ENCODE results near the gene CEBPG. TPM values are rescaled to one million over a fixed set of nuclear protein-coding genes. Genes with fewer than 3 reads are reported as not detected.
A peak's percentile ranks its signal among the peaks of the same experiment; 100 is the strongest.

CEBPG gene
- total RNA-seq, 1 experiment from 2014 or later, result 91.3 TPM

DNA sequence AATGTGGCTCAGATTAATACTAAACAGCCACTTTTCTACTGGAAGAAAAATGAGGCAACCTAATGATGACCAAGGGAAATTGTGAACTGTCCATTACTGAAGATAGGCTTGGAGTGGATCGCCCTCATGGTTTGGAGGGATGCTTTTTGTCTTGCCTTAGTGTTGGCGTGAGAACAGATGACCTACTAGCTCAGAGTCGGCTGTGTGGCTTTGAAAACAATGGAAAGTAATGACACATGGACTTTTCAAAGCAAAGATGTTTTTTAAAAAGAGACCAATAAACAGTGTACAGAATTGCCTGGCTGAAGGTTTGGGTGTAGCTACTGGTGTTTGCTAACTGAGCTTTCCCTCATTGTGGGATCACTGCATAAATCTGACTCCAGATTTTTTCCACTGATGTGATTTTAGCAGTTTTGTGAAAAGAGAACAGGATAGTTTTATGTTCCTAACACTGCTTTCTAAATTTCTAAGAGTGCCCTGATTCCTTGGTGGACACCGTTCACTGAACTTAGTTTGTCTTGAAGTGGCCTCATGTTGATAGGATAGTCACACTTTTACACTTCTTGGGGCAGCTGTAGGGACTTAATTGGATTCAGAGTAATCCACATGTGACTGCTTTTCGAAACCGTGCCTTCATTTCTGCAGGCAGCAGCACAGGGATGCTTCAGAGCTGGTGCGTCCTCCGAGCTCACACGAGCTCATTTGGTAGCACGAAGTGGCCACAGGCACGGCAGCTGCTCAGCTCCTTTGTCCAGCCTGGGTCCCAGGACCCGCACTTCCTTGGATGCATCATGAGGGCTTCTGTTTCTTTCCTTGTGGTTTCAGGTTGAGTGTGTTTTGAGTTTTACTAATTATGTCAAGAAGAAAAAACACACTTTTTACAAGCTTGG, 4.3 kb downstream of the CEBPG start:
- DNase-seq (ENCODE audit: unreplicated experiment), result no peak
- intact Hi-C loops (cut with micrococcal nuclease), result no loop called here
- TF ChIP-seq, protein P1, sequence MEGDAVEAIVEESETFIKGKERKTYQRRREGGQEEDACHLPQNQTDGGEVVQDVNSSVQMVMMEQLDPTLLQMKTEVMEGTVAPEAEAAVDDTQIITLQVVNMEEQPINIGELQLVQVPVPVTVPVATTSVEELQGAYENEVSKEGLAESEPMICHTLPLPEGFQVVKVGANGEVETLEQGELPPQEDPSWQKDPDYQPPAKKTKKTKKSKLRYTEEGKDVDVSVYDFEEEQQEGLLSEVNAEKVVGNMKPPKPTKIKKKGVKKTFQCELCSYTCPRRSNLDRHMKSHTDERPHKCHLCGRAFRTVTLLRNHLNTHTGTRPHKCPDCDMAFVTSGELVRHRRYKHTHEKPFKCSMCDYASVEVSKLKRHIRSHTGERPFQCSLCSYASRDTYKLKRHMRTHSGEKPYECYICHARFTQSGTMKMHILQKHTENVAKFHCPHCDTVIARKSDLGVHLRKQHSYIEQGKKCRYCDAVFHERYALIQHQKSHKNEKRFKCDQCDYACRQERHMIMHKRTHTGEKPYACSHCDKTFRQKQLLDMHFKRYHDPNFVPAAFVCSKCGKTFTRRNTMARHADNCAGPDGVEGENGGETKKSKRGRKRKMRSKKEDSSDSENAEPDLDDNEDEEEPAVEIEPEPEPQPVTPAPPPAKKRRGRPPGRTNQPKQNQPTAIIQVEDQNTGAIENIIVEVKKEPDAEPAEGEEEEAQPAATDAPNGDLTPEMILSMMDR (IDR thresholded peaks at IDR 0.05; ENCODE audit: unreplicated experiment), result no peak
- H3K27me3 Mint-ChIP-seq (ENCODE audit: insufficient read depth, unreplicated experiment), result no peaks in the 10 kb centered on the region
- H3K9me3 Mint-ChIP-seq (ENCODE audit: unreplicated experiment), result no peaks in the 10 kb centered on the region
- CTCF ChIA-PET, result interaction anchor here (0.9 to 2.1 kb wide), 11 partner anchors 8 to 142 kb away, joined by 3 to 10 read pairs (median 5); partner anchors contain the start of gene CEBPA
- POLR2A ChIA-PET, result interaction anchor here (0.6 to 4.5 kb wide), 15 partner anchors 10 to 703 kb away, joined by 3 to 37 read pairs (median 6); partner anchors contain the start of genes ANKRD27 and CEBPA
- peaks cover 45% of the 10 kb centered on the region for H3K36me3 Mint-ChIP-seq (ENCODE audit: insufficient read depth, unreplicated experiment)
- no TSS peak for BruUV-seq (replicated peaks)
- no peak overlapping the region for H3K4me3 Mint-ChIP-seq (ENCODE audit: unreplicated experiment)
- peak overlapping the region; percentile 94 for H3K27ac Mint-ChIP-seq (ENCODE audit: low read depth, unreplicated experiment)
- peaks cover 51% of the 10 kb centered on the region for H3K4me1 Mint-ChIP-seq (ENCODE audit: insufficient read depth, unreplicated experiment)

- ChIA-PET POLR2A (interaction anchor here (0.6 to 4.5 kb wide), 5 partner anchors 30 to 266 kb away, joined by 3 to 37 read pairs (median 4); partner anchors contain the start of gene CEBPA), CTCF (interaction anchor here (0.6 to 3.1 kb wide), 9 partner anchors 16 to 144 kb away, joined by 3 to 11 read pairs (median 5); partner anchors contain the start of gene CEBPA)
- Mint-ChIP-seq H3K4me1 (ENCODE audit: insufficient read depth, unreplicated experiment) (peaks cover 49% of the 10 kb centered on the region), H3K27me3 (ENCODE audit: insufficient read depth, unreplicated experiment) (no peaks in the 10 kb centered on the region), H3K36me3 (ENCODE audit: insufficient read depth, unreplicated experiment) (peaks cover 56% of the 10 kb centered on the region), H3K4me3 (ENCODE audit: unreplicated experiment) (no peak overlapping the region), H3K27ac (ENCODE audit: low read depth, unreplicated experiment) (peak overlapping the region; percentile 23), H3K9me3 (ENCODE audit: unreplicated experiment) (no peaks in the 10 kb centered on the region)
- no peak for DNase-seq (ENCODE audit: unreplicated experiment)
- intact Hi-C loops (cut with micrococcal nuclease), result no loop called here
- TF ChIP-seq, protein P1 (IDR thresholded peaks at IDR 0.05; ENCODE audit: unreplicated experiment), result no peak
- BruUV-seq (replicated peaks), result no TSS peak
These were observed 5.8 kb downstream of the CEBPG start for GRCh38 chr19:33379151-33379829.

DNA sequence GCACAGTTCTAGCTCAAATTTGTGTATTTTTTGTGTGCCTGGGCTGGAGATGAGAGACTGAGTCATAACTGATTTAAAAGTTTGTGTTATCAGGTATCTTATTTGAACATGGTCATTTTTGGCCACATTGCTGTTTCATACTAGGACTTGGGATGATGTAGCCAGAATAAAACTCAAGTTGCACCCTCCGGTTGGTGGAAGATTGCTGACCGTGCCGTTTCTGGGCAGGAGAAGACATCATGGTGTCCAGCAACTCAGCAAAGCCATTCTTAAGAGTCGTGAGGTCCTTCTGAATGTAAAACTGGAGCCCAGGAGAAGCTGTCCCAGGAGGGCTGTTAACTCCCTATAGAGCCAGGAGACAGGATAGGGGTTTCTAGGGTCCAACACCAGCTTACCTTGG, 7.6 kb downstream of the CEBPG start:
- no peaks in the 10 kb centered on the region for H3K9me3 Mint-ChIP-seq (ENCODE audit: unreplicated experiment)
- no TSS peak for BruUV-seq (replicated peaks)
- intact Hi-C loops (cut with micrococcal nuclease), result no loop called here
- peaks cover 68% of the 10 kb centered on the region for H3K36me3 Mint-ChIP-seq (ENCODE audit: insufficient read depth, unreplicated experiment)
- no peak overlapping the region for H3K4me3 Mint-ChIP-seq (ENCODE audit: unreplicated experiment)
- DNase-seq (ENCODE audit: unreplicated experiment), result no peak
- H3K27me3 Mint-ChIP-seq (ENCODE audit: insufficient read depth, unreplicated experiment), result no peaks in the 10 kb centered on the region
- H3K4me1 Mint-ChIP-seq (ENCODE audit: insufficient read depth, unreplicated experiment), result peaks cover 32% of the 10 kb centered on the region
- POLR2A ChIA-PET, result interaction anchor here (0.7 to 3.5 kb wide), 4 partner anchors 7 to 794 kb away, joined by 3 to 22 read pairs (median 4); partner anchors contain the start of genes CEBPA and CEBPG
- TF ChIP-seq, protein P1 (IDR thresholded peaks at IDR 0.05; ENCODE audit: unreplicated experiment), result no peak
- no peak overlapping the region for H3K27ac Mint-ChIP-seq (ENCODE audit: low read depth, unreplicated experiment)
- CTCF ChIA-PET, result interaction anchor here (0.9 to 3.1 kb wide), 4 partner anchors 11 to 146 kb away, joined by 3 to 11 read pairs (median 4); no protein-coding TSS in a partner anchor

Measured in MCF 10A (cell line).